ENCODE results near the gene NFKBIA.
A peak's percentile ranks its signal among the peaks of the same experiment; 100 is the strongest.
"Not testable (repeated sequence)": the region's sequence is repeated elsewhere in the genome, so short reads cannot be mapped to it uniquely, and the experiment has no call there.

Gene NFKBIA, protein sequence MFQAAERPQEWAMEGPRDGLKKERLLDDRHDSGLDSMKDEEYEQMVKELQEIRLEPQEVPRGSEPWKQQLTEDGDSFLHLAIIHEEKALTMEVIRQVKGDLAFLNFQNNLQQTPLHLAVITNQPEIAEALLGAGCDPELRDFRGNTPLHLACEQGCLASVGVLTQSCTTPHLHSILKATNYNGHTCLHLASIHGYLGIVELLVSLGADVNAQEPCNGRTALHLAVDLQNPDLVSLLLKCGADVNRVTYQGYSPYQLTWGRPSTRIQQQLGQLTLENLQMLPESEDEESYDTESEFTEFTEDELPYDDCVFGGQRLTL

GRCh38 chr14:35404449-35405303, at the start of gene NFKBIA:
TSS of gene NFKBIA (minus strand) at chr14:35404749. CDS start at chr14:35404644, 105 bp downstream.
- peaks cover 36% of the 10 kb centered on the region for H3K36me3 ChIP-seq (replicated peaks)
- peak within 1 kb of the TSS; percentile 86 for H3K4me3 ChIP-seq
- DNase-seq (ENCODE audit: low spot score in 2 of 2), result peak; percentile 73 to 92
- no peaks in the 10 kb centered on the region for H3K27me3 ChIP-seq (ENCODE audit: low read depth)
- H3K9me3 ChIP-seq, result no peaks in the 10 kb centered on the region
- in situ Hi-C loops (cut with MboI; ENCODE audit: low sequenced_read_pairs), result loop anchor here (25.0 kb wide), 1 partner anchor 842 kb away; no protein-coding TSS in a partner anchor
- peaks cover 32% of the 10 kb centered on the region for H3K4me1 ChIP-seq

- in situ Hi-C loops (cut with MboI; ENCODE audit: low sequenced_read_pairs), result no loop called here
- no peak for DNase-seq (ENCODE audit: low spot score in 2 of 2)
- H3K36me3 ChIP-seq (replicated peaks), result no peaks in the 10 kb centered on the region
- no peaks in the 10 kb centered on the region for H3K9me3 ChIP-seq
- H3K4me1 ChIP-seq, result no peaks in the 10 kb centered on the region
- no peaks in the 10 kb centered on the region for H3K27me3 ChIP-seq (ENCODE audit: low read depth)
- H3K4me3 ChIP-seq, result no peak overlapping the region
These were observed 41.9 kb upstream of the NFKBIA start for GRCh38 chr14:35446450-35446849.

DNA sequence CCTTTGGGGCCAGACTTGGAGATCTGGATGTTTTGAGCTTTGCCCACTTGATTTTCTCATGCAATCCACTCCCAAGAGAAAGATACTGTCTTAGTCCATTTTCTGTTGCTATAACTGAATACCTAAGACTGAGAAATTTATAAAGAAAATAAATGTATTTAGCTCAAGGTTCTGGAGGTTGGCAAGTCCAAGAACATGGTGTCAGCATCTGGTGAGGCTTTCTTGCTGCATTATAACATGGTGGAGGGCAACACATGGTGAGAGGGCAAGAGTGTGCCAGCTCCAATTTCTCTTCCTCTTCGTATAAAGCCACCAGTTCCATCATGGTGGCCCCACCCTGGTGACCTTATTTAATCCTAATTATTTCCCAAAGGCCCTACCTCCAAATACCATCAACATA, 39.6 kb upstream of the NFKBIA start:
- no peaks in the 10 kb centered on the region for H3K4me1 ChIP-seq
- in situ Hi-C loops (cut with MboI; ENCODE audit: low sequenced_read_pairs), result no loop called here
- H3K4me3 ChIP-seq, result no peak overlapping the region
- no peak for DNase-seq (ENCODE audit: low spot score in 2 of 2)
- no peaks in the 10 kb centered on the region for H3K36me3 ChIP-seq (replicated peaks)
- H3K9me3 ChIP-seq, result no peaks in the 10 kb centered on the region
- H3K27me3 ChIP-seq (ENCODE audit: low read depth), result no peaks in the 10 kb centered on the region

GRCh38 chr14:35441160-35441559, 36.6 kb upstream of the NFKBIA start:
- in situ Hi-C loops (cut with MboI; ENCODE audit: low sequenced_read_pairs), result no loop called here
- Histone ChIP-seq H3K36me3 (replicated peaks) (no peaks in the 10 kb centered on the region), H3K4me3 (no peak overlapping the region), H3K9me3 (no peaks in the 10 kb centered on the region), H3K27me3 (ENCODE audit: low read depth) (no peaks in the 10 kb centered on the region), H3K4me1 (no peaks in the 10 kb centered on the region)
- DNase-seq (ENCODE audit: low spot score in 2 of 2), result no peak

DNA sequence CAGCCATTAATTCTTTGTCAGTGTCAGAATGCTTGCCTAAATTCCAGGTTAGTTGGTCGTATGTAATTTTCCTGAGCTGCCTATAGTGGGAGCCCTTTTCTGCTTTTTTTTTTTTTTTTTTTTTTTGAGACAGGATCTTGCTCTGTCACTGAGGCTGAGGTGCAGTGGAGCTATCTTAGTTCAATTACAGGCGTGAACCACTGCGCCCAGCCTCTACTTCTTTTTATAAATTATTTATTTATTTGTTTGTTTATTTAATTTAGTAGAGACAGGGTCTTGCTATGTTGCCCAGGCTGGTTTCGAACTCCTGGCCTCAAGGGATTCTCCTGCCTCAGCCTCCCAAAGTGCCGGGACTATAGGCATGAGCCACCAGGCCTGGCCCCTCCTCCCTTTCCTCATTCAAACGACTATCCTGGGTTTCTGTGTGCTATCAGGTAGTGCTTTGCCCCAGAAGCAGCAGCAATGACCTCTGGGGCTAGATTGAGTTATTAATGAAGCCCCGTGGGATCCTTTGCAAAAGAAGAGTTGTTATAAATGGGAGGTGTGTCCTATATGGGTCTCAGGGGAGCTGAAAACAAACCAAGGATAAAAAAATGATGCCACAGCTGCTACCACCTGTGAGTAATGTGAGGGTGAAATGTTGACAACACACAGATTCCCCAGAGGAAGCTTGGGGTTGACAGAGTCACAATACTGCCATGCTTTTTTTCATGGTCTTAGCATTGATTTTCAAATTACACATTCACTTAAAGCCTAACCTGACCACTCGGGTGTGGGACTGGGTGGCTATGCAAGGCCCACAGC, 34.6 kb upstream of the NFKBIA start:
- in situ Hi-C loops (cut with MboI; ENCODE audit: low sequenced_read_pairs), result no loop called here
- Histone ChIP-seq H3K9me3 (no peaks in the 10 kb centered on the region), H3K4me3 (no peak overlapping the region), H3K4me1 (no peaks in the 10 kb centered on the region), H3K36me3 (replicated peaks) (no peaks in the 10 kb centered on the region), H3K27me3 (ENCODE audit: low read depth) (no peaks in the 10 kb centered on the region)
- DNase-seq (ENCODE audit: low spot score in 2 of 2), result no peak

DNA sequence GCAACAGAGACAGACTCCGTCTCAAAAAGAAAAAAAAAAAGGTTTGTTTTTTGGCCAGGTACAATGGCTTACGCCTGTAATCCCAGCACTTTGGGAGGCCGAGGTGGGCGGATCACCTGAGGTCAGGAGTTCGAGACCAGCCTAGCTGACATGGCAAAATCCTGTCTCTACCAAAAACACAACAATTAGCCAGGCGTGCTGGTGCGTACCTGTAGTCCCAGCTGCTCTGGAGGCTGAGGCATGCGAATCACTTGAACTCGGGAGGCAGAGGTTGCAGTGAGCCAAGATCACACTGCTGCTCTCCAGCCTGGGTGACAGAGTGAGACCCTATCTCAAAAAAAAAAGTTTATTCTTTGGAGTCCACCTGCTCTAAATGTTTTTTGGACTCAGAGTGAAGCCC, 33.9 kb upstream of the NFKBIA start:
- H3K4me1 ChIP-seq; H3K9me3 ChIP-seq; H3K27me3 ChIP-seq (ENCODE audit: low read depth); in situ Hi-C loops (cut with MboI; ENCODE audit: low sequenced_read_pairs); DNase-seq (ENCODE audit: low spot score in 2 of 2); H3K36me3 ChIP-seq (replicated peaks); H3K4me3 ChIP-seq: not testable (repeated sequence)

DNA sequence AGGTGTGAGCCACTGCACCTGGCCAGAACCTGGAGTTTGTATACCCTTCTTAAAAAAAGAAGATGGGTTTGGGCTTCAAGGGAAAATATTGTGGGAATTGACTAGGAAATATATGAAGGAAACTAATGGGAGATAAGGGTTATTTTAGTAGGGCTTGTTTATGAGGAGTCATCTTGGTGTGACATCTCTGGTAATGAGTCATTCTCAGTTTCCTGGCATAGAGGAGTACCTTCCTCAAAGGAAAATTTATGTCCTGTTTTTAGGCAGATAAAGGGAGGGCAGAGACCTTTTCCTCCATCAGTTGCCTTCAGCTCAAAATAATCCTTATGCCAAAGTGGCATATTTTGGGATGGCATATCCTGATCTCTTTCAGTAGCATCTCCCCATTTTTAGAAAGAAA, 30.6 kb upstream of the NFKBIA start:
- H3K27me3 ChIP-seq (ENCODE audit: low read depth), result no peaks in the 10 kb centered on the region
- no peaks in the 10 kb centered on the region for H3K36me3 ChIP-seq (replicated peaks)
- in situ Hi-C loops (cut with MboI; ENCODE audit: low sequenced_read_pairs), result no loop called here
- no peak for DNase-seq (ENCODE audit: low spot score in 2 of 2)
- no peaks in the 10 kb centered on the region for H3K4me1 ChIP-seq
- no peak overlapping the region for H3K4me3 ChIP-seq
- H3K9me3 ChIP-seq, result no peaks in the 10 kb centered on the region

DNA sequence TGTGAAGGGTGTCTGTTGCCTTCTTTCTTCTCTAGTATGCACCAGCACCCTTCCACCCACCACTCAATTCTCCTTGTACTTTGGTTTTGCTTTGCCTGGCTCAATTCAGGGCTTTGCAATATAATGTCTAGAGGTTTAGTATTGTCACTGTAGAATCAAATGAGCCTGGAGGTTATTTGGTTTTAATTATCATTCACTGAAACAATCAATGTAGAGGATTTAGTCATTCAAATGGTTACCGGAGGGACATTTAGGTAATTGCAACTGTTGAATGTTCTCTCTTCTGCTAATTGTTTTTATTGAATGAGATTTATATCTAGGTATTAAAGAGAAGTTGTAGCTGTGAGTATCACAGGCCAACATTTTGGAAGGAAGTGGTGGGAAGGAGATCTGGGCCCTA, 29.3 kb upstream of the NFKBIA start:
- no peak for DNase-seq (ENCODE audit: low spot score in 2 of 2)
- in situ Hi-C loops (cut with MboI; ENCODE audit: low sequenced_read_pairs), result no loop called here
- Histone ChIP-seq H3K4me1 (no peaks in the 10 kb centered on the region), H3K27me3 (ENCODE audit: low read depth) (no peaks in the 10 kb centered on the region), H3K9me3 (no peaks in the 10 kb centered on the region), H3K4me3 (no peak overlapping the region), H3K36me3 (replicated peaks) (no peaks in the 10 kb centered on the region)

DNA sequence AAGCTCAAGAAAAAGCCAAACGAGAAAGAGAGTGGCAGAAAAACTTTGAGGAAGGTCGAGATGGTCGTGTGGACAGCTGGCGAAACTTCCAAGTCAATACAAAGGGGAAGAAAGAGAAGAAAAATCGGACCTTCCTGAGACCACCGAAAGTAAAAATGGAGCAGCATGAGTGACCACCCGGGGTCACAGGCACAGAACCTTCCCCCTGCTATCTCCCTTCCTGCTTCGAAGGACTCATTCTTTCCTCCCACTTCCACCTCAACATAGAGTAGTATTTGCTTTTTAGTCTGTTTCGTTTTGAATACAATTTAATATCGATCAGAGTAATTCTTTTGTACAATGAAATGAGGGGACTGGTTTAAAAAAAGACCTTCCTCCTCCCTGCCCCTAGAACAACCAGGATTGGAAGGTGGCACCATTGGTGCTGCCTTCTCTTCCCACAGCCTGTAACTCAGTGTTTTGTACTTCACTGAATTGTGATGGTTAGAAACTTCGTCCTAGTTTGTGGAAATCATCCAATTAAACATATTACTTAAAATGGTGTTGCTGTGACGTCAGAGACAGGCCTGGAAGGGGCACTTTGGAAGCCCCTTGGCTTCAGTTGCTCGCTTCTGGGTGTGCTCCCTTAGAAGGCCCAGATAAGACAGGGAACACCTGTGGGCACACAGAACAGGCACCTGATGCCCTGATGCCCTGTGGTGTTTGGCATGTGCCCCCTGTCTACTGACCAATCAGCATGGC, 26.1 kb upstream of the NFKBIA start:
- no peak for DNase-seq (ENCODE audit: low spot score in 2 of 2)
- Histone ChIP-seq H3K4me1 (no peaks in the 10 kb centered on the region), H3K4me3 (no peak overlapping the region), H3K9me3 (no peaks in the 10 kb centered on the region), H3K36me3 (replicated peaks) (no peaks in the 10 kb centered on the region), H3K27me3 (ENCODE audit: low read depth) (no peaks in the 10 kb centered on the region)
- in situ Hi-C loops (cut with MboI; ENCODE audit: low sequenced_read_pairs), result no loop called here

- in situ Hi-C loops (cut with MboI; ENCODE audit: low sequenced_read_pairs), result loop anchor here (10.0 kb wide), 1 partner anchor 255 kb away; no protein-coding TSS in a partner anchor
These were observed 25.4 kb upstream of the NFKBIA start for GRCh38 chr14:35429951-35430350.

GRCh38 chr14:35425850-35426249, 21.3 kb upstream of the NFKBIA start:
- Histone ChIP-seq H3K4me1 (no peaks in the 10 kb centered on the region), H3K9me3 (no peaks in the 10 kb centered on the region), H3K27me3 (ENCODE audit: low read depth) (no peaks in the 10 kb centered on the region), H3K36me3 (replicated peaks) (no peaks in the 10 kb centered on the region), H3K4me3 (no peak overlapping the region)
- DNase-seq (ENCODE audit: low spot score in 2 of 2), result no peak
- in situ Hi-C loops (cut with MboI; ENCODE audit: low sequenced_read_pairs), result loop anchor here (10.0 kb wide), 1 partner anchor 259 kb away; no protein-coding TSS in a partner anchor

More at GRCh38 chr14:35429951-35430350, 25.4 kb upstream of the NFKBIA start:
- DNase-seq (ENCODE audit: low spot score in 2 of 2), result no peak
- Histone ChIP-seq H3K27me3 (ENCODE audit: low read depth) (no peaks in the 10 kb centered on the region), H3K9me3 (no peaks in the 10 kb centered on the region), H3K4me3 (no peak overlapping the region), H3K36me3 (replicated peaks) (no peaks in the 10 kb centered on the region), H3K4me1 (no peaks in the 10 kb centered on the region)

DNA sequence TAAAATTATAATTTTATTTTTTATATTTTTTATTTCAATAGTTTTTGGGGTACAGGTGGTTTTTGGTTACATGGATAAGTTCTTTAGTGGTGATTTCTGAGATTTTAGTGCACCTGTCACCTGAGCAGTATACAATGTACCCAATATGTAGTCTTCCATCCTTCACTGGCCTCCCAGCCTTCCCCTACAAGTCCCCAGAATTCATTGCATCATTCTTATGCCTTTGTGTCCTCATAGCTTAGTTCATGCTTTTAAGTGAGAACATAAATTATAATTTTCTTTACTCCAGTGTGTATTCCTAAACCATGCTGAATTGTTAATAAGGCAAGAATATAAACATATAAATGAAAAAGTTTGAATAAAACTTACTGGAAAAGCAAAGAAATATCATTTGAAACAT, 19.1 kb upstream of the NFKBIA start:
- no peak overlapping the region for H3K4me3 ChIP-seq
- H3K27me3 ChIP-seq (ENCODE audit: low read depth), result no peaks in the 10 kb centered on the region
- DNase-seq (ENCODE audit: low spot score in 2 of 2), result no peak
- in situ Hi-C loops (cut with MboI; ENCODE audit: low sequenced_read_pairs), result loop anchor here (10.0 to 25.0 kb wide), 2 partner anchors 261 to 861 kb away; no protein-coding TSS in a partner anchor
- H3K9me3 ChIP-seq, result no peaks in the 10 kb centered on the region
- no peaks in the 10 kb centered on the region for H3K4me1 ChIP-seq
- no peaks in the 10 kb centered on the region for H3K36me3 ChIP-seq (replicated peaks)
